Measurements from ENCODE around the gene ATP5F1D. TPM values are rescaled to one million over a fixed set of nuclear protein-coding genes. Genes with fewer than 3 reads are reported as not detected.

The ATP5F1D gene
- total RNA-seq, 2 donors from 2014 or later, result 144 to 159 TPM

- Mint-ChIP-seq H3K9me3 (no peaks in the 10 kb centered on the region), H3K4me3 (peak overlapping the region; percentile 62), H3K36me3 (ENCODE audit: low read depth) (peaks cover 5% of the 10 kb centered on the region), H3K27me3 (ENCODE audit: insufficient read depth) (peaks cover 5% of the 10 kb centered on the region), H3K4me1 (peaks cover 10% of the 10 kb centered on the region), H3K27ac (no peak overlapping the region)
- peaks cover 15% of the 10 kb centered on the region for H3K4me1 ChIP-seq (ENCODE audit: control insufficient read depth, insufficient read depth, low read length)
- no peaks in the 10 kb centered on the region for H3K9me3 ChIP-seq (ENCODE audit: control insufficient read depth, low read length)
- H3K4me3 ChIP-seq (ENCODE audit: low read length), result no peak overlapping the region
- no peaks in the 10 kb centered on the region for H3K27me3 ChIP-seq (ENCODE audit: control insufficient read depth, insufficient read depth, low read length, poor library complexity, severe bottlenecking)
- no peak for TF ChIP-seq CTCF (conservative IDR thresholded peaks at IDR 0.05)
- H3K36me3 ChIP-seq (ENCODE audit: control insufficient read depth, insufficient read depth, low read length), result peaks cover 5% of the 10 kb centered on the region
- no peak overlapping the region for H3K9ac ChIP-seq (ENCODE audit: extremely low read depth, low read length, poor library complexity, severe bottlenecking)
- no peak for DNase-seq
- H3K27ac ChIP-seq (ENCODE audit: low read depth, low read length), result no peak overlapping the region
- 89 to 91% methylated on average over 9 to 20 of the region's 20 CpGs for WGBS, 2 experiments (ENCODE audit: insufficient coverage in 1 of 2, insufficient read length in 1 of 2)
Observed at GRCh38 chr19:1284293-1284978, 42.9 kb downstream of the ATP5F1D start.

- peak; percentile 77 for DNase-seq
- Mint-ChIP-seq H3K36me3 (ENCODE audit: low read depth) (no peaks in the 10 kb centered on the region), H3K9me3 (no peaks in the 10 kb centered on the region), H3K4me3 (peak overlapping the region; percentile 62), H3K4me1 (peaks cover 10% of the 10 kb centered on the region), H3K27ac (no peak overlapping the region), H3K27me3 (ENCODE audit: insufficient read depth) (peaks cover 5% of the 10 kb centered on the region)
- Histone ChIP-seq H3K9ac (ENCODE audit: extremely low read depth, low read length, poor library complexity, severe bottlenecking) (no peak overlapping the region), H3K27me3 (ENCODE audit: control insufficient read depth, insufficient read depth, low read length, poor library complexity, severe bottlenecking) (no peaks in the 10 kb centered on the region), H3K4me3 (ENCODE audit: low read length) (peak overlapping the region; percentile 23), H3K27ac (ENCODE audit: low read depth, low read length) (no peak overlapping the region), H3K36me3 (ENCODE audit: control insufficient read depth, insufficient read depth, low read length) (no peaks in the 10 kb centered on the region), H3K9me3 (ENCODE audit: control insufficient read depth, low read length) (no peaks in the 10 kb centered on the region), H3K4me1 (ENCODE audit: control insufficient read depth, insufficient read depth, low read length) (peaks cover 15% of the 10 kb centered on the region)
- TF ChIP-seq CTCF (conservative IDR thresholded peaks at IDR 0.05), result peak; percentile 18
- 31 to 45% methylated on average over 29 to 51 of the region's 51 CpGs for WGBS, 2 experiments (ENCODE audit: insufficient coverage in 1 of 2, insufficient read length in 1 of 2)
Observed at GRCh38 chr19:1284979-1285736, 43.6 kb downstream of the ATP5F1D start.

- Mint-ChIP-seq H3K27me3 (ENCODE audit: insufficient read depth) (peaks cover 5% of the 10 kb centered on the region), H3K27ac (no peak within 1 kb of the TSS), H3K4me3 (peak within 1 kb of the TSS; percentile 74), H3K36me3 (ENCODE audit: low read depth) (no peaks in the 10 kb centered on the region), H3K9me3 (no peaks in the 10 kb centered on the region), H3K4me1 (peaks cover 10% of the 10 kb centered on the region)
- TF ChIP-seq CTCF (conservative IDR thresholded peaks at IDR 0.05), result peak; percentile 19
- peaks cover 15% of the 10 kb centered on the region for H3K4me1 ChIP-seq (ENCODE audit: control insufficient read depth, insufficient read depth, low read length)
- H3K27ac ChIP-seq (ENCODE audit: low read depth, low read length), result no peak within 1 kb of the TSS
- H3K9ac ChIP-seq (ENCODE audit: extremely low read depth, low read length, poor library complexity, severe bottlenecking), result peak within 1 kb of the TSS; percentile 53
- 0% methylated on average over 15 to 113 of the region's 113 CpGs for WGBS, 2 experiments (ENCODE audit: insufficient coverage in 1 of 2, insufficient read length in 1 of 2)
- H3K36me3 ChIP-seq (ENCODE audit: control insufficient read depth, insufficient read depth, low read length), result no peaks in the 10 kb centered on the region
- no peak for DNase-seq
- H3K27me3 ChIP-seq (ENCODE audit: control insufficient read depth, insufficient read depth, low read length, poor library complexity, severe bottlenecking), result no peaks in the 10 kb centered on the region
- H3K9me3 ChIP-seq (ENCODE audit: control insufficient read depth, low read length), result no peaks in the 10 kb centered on the region
- H3K4me3 ChIP-seq (ENCODE audit: low read length), result peak within 1 kb of the TSS; percentile 86
Observed at GRCh38 chr19:1285737-1286360, 44.3 kb downstream of the ATP5F1D start, which contains the start of gene EFNA2. TSS of gene EFNA2 (plus strand) at chr19:1285873. CDS start at chr19:1286169, 296 bp downstream.

Measured in endodermal cell (in vitro differentiated cells).